ENCODE measurements around the gene GLRA1. TPM values are rescaled to one million over a fixed set of nuclear protein-coding genes. Genes with fewer than 3 reads are reported as not detected.

GLRA1 gene
- total RNA-seq, 2 donors from 2014 or later: not detected

- no peak overlapping the region for H3K27ac ChIP-seq
These were observed 37.9 kb downstream of the GLRA1 start for GRCh38 chr5:151886546-151887275.

GRCh38 chr5:151885138-151885908, 39.3 kb downstream of the GLRA1 start:
- Histone ChIP-seq H3K27me3 (replicated peaks; ENCODE audit: insufficient read depth) (no peaks in the 10 kb centered on the region), H3K36me3 (no peaks in the 10 kb centered on the region), H3K4me1 (replicated peaks) (no peaks in the 10 kb centered on the region), H3K27ac (no peak overlapping the region), H3K9me3 (no peaks in the 10 kb centered on the region), H3K4me3 (no peak overlapping the region)
- TF ChIP-seq POLR2AphosphoS5 (IDR thresholded peaks at IDR 0.05) (no peak), CTCF (IDR thresholded peaks at IDR 0.05) (no peak), POLR2A (IDR thresholded peaks at IDR 0.05) (no peak)
- no peak for DNase-seq (ENCODE audit: low spot score)
- 68% methylated on average over 9 of the region's 9 CpGs for WGBS
- intact Hi-C loops (cut with DNase I): no loop called here

More at GRCh38 chr5:151886546-151887275, 37.9 kb downstream of the GLRA1 start:
- Histone ChIP-seq H3K27me3 (replicated peaks; ENCODE audit: insufficient read depth) (no peaks in the 10 kb centered on the region), H3K36me3 (no peaks in the 10 kb centered on the region), H3K4me1 (replicated peaks) (no peaks in the 10 kb centered on the region), H3K9me3 (no peaks in the 10 kb centered on the region), H3K4me3 (no peak overlapping the region)
- DNase-seq (ENCODE audit: low spot score): no peak
- intact Hi-C loops (cut with DNase I): no loop called here
- TF ChIP-seq POLR2A (IDR thresholded peaks at IDR 0.05): no peak
- TF ChIP-seq POLR2AphosphoS5 (IDR thresholded peaks at IDR 0.05): no peak
- TF ChIP-seq CTCF (IDR thresholded peaks at IDR 0.05): no peak
- 85% methylated on average over 4 of the region's 4 CpGs for WGBS

- TF ChIP-seq POLR2A (IDR thresholded peaks at IDR 0.05): no peak
- no peak for DNase-seq (ENCODE audit: low spot score)
- Histone ChIP-seq H3K4me1 (replicated peaks) (no peaks in the 10 kb centered on the region), H3K36me3 (no peaks in the 10 kb centered on the region), H3K9me3 (no peaks in the 10 kb centered on the region), H3K27me3 (replicated peaks; ENCODE audit: insufficient read depth) (no peaks in the 10 kb centered on the region), H3K4me3 (no peak overlapping the region), H3K27ac (no peak overlapping the region)
- intact Hi-C loops (cut with DNase I): no loop called here
- 63% methylated on average over 2 of the region's 2 CpGs for whole genome bisulfite sequencing
These were observed 42.9 kb downstream of the GLRA1 start for GRCh38 chr5:151881621-151882225.

- H3K36me3 ChIP-seq: no peaks in the 10 kb centered on the region
- H3K27me3 ChIP-seq (replicated peaks; ENCODE audit: insufficient read depth): no peaks in the 10 kb centered on the region
- TF ChIP-seq POLR2A (IDR thresholded peaks at IDR 0.05) (no peak), POLR2AphosphoS5 (IDR thresholded peaks at IDR 0.05) (no peak), CTCF (IDR thresholded peaks at IDR 0.05) (no peak)
- H3K27ac ChIP-seq: no peak overlapping the region
- no peak for DNase-seq (ENCODE audit: low spot score)
- no peak overlapping the region for H3K4me3 ChIP-seq
- intact Hi-C loops (cut with DNase I): no loop called here
- H3K9me3 ChIP-seq: no peaks in the 10 kb centered on the region
- no peaks in the 10 kb centered on the region for H3K4me1 ChIP-seq (replicated peaks)
These were observed 44.3 kb downstream of the GLRA1 start for GRCh38 chr5:151880324-151880723.

DNA sequence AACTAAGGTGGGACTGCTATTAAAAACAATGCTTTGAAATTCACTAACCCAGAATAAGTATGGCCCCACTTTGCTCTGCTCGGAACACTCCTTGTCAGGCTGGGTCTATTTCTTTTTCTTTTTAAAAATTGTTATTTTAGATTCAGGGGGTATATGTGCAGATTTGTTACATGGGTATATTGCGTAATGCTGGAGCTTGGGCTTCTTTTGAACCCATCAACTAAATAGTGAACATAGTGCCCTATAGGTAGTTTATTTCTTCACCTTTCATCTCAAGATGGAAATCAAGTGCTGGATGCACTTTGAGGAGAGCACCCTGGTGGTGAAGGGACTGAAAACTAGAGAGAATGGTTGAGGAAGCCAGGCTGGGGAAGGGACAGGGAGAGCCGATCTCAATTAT, 51.0 kb downstream of the GLRA1 start:
- Histone ChIP-seq H3K27ac (no peak overlapping the region), H3K9me3 (no peaks in the 10 kb centered on the region), H3K4me3 (no peak overlapping the region), H3K27me3 (replicated peaks; ENCODE audit: insufficient read depth) (no peaks in the 10 kb centered on the region), H3K4me1 (replicated peaks) (no peaks in the 10 kb centered on the region), H3K36me3 (no peaks in the 10 kb centered on the region)
- intact Hi-C loops (cut with DNase I): no loop called here
- TF ChIP-seq CTCF (IDR thresholded peaks at IDR 0.05) (no peak), POLR2AphosphoS5 (IDR thresholded peaks at IDR 0.05) (no peak), POLR2A (IDR thresholded peaks at IDR 0.05) (no peak)
- 96% methylated on average over 3 of the region's 3 CpGs for WGBS
- no peak for DNase-seq (ENCODE audit: low spot score)

Measured in prostate gland (tissue), 2 donors.